HG03103 (cell line): ENCODE results near the gene TMEM108.

Experiments used
- ATAC-seq: cut with Tn5 transposase; IDR thresholded peaks from one replicate; pipeline ENCODE4 v1.9.1; 2021; ENCODE audit warnings: low read depth; ENCODE audit not compliant: unreplicated experiment

Gene TMEM108

GRCh38 chr3:133376810-133377209, 338.6 kb downstream of the TMEM108 start:
- ATAC-seq = no peak

- ATAC-seq = no peak
Observed at GRCh38 chr3:133377396-133377795, 339.2 kb downstream of the TMEM108 start.

GRCh38 chr3:133379926-133380325, 341.7 kb downstream of the TMEM108 start:
- no peak for ATAC-seq

- ATAC-seq = no peak
Observed at GRCh38 chr3:133380481-133381225, 342.5 kb downstream of the TMEM108 start.

- ATAC-seq = no peak
Observed at GRCh38 chr3:133381346-133382109, 343.3 kb downstream of the TMEM108 start.

GRCh38 chr3:133383175-133383574, 345.0 kb downstream of the TMEM108 start:
- ATAC-seq = no peak

- ATAC-seq = no peak
Observed at GRCh38 chr3:133383741-133384140, 345.6 kb downstream of the TMEM108 start.

- peak; percentile 73 for ATAC-seq
Observed at GRCh38 chr3:133384331-133385027, 346.3 kb downstream of the TMEM108 start.

GRCh38 chr3:133386876-133387275, 348.7 kb downstream of the TMEM108 start:
- no peak for ATAC-seq

GRCh38 chr3:133387341-133387740, 349.1 kb downstream of the TMEM108 start:
- no peak for ATAC-seq

- no peak for ATAC-seq
Observed at GRCh38 chr3:133388696-133389395, 350.7 kb downstream of the TMEM108 start.

GRCh38 chr3:133390715-133391114, 352.5 kb downstream of the TMEM108 start:
- ATAC-seq = no peak

GRCh38 chr3:133393204-133393603, 355.0 kb downstream of the TMEM108 start:
- no peak for ATAC-seq

- ATAC-seq = no peak
Observed at GRCh38 chr3:133393691-133394474, 355.7 kb downstream of the TMEM108 start.

GRCh38 chr3:133394561-133395311, 356.5 kb downstream of the TMEM108 start:
- no peak for ATAC-seq

GRCh38 chr3:133396906-133397305, 358.7 kb downstream of the TMEM108 start:
- no peak for ATAC-seq

- ATAC-seq = no peak
Observed at GRCh38 chr3:133400006-133400515, 361.9 kb downstream of the TMEM108 start, which contains the start of gene BFSP2. BFSP2 (plus strand) TSS chr3:133400056; CDS start chr3:133400084, 28 bp downstream.

GRCh38 chr3:133401374-133402135, 363.4 kb downstream of the TMEM108 start:
- no peak for ATAC-seq
